HepG2 (cell line): ENCODE results near the gene SFXN5.

Experiments
- GABPA ChIP-seq, 2 experiments: IDR thresholded peaks; 2 replicates each; pipeline ENCODE4 v1.6.1; 2011 to 2016; ENCODE audit warnings: low read depth in 2 of 2, low read length in 1 of 2, missing biosample characterization in 1 of 2, missing genetic modification characterization in 1 of 2
- TEAD2 ChIP-seq: sonication (generic); formaldehyde crosslinking; IDR thresholded peaks from 2 replicates; pipeline ENCODE4 v1.9.0; 2021; ENCODE audit warnings: missing genetic modification reagents
- ZNF354B ChIP-seq: sonication (generic); formaldehyde crosslinking; IDR thresholded peaks from 2 replicates; pipeline ENCODE4 v1.8.0; 2022; ENCODE audit warnings: mild to moderate bottlenecking, missing genetic modification reagents
- TF ChIP-seq, protein P1 (sequence below): sonication (generic); formaldehyde crosslinking; IDR thresholded peaks from 2 replicates; pipeline ENCODE4 v1.8.0; 2022; ENCODE audit warnings: low read depth, missing genetic modification reagents

- TF ChIP-seq ZNF354B (CRISPR knock-in tag) (no peak), GABPA (IDR thresholded peaks at IDR 0.05; ENCODE audit: low read depth, low read length) (no peak), GABPA (CRISPR knock-in tag; IDR thresholded peaks at IDR 0.05; ENCODE audit: low read depth) (no peak), TEAD2 (CRISPR knock-in tag) (no peak)
- TF ChIP-seq, protein P1, sequence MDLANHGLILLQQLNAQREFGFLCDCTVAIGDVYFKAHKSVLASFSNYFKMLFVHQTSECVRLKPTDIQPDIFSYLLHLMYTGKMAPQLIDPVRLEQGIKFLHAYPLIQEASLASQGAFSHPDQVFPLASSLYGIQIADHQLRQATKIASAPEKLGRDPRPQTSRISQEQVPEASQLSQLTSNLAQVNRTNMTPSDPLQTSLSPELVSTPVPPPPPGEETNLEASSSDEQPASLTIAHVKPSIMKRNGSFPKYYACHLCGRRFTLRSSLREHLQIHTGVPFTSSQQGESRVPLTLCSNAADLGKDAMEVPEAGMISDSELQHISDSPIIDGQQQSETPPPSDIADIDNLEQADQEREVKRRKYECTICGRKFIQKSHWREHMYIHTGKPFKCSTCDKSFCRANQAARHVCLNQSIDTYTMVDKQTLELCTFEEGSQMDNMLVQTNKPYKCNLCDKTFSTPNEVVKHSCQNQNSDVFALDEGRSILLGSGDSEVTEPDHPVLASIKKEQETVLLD (CRISPR knock-in tag): no peak
These were observed 33.4 kb downstream of the SFXN5 start for GRCh38 chr2:73037947-73038585.
